RWPE1 (cell line): ENCODE measurements around the gene B3GALT6.

Experiments
- CTCF ChIA-PET: fragments of 350-600 bp; sonication (Branson Sonifier 250); formaldehyde crosslinking; extraction: SDS; loops from one replicate; lab custom pipeline; 2021; lab: Yijun Ruan, JAX
- POLR2A ChIA-PET: fragments of 400-600 bp; formaldehyde crosslinking; extraction: SDS; loops from one replicate; lab custom pipeline; 2020; ENCODE audit warnings: antibody characterized with exemption; ENCODE audit not compliant: low non-redundant PET; lab: Yijun Ruan, JAX
- DNase-seq: peaks from one replicate; pipeline ENCODE4 v3.0.0; 2012; ENCODE audit warnings: low spot score
- H3K27ac ChIP-seq: fragments of 450-650 bp; 2 replicates; pipeline ENCODE4 v1.5.1; 2017
- CTCF ChIP-seq: fragments of 450-650 bp; conservative IDR thresholded peaks from 2 replicates; pipeline ENCODE4 v1.5.1; 2017; ENCODE audit warnings: low read depth, mild to moderate bottlenecking

The B3GALT6 gene

GRCh38 chr1:1232208-1232795 lies at the start of gene B3GALT6:
B3GALT6 (plus strand) TSS chr1:1232237; CDS start chr1:1232279, 42 bp downstream.
- ChIA-PET POLR2A (no interaction called here), CTCF (no interaction called here)
- H3K27ac ChIP-seq = peak within 1 kb of the TSS; percentile 81
- DNase-seq = no peak
- no peak for TF ChIP-seq CTCF

GRCh38 chr1:1182491-1183220 lies 49.4 kb upstream of the B3GALT6 start:
- CTCF ChIA-PET = no interaction called here
- no peak for DNase-seq
- TF ChIP-seq CTCF = no peak
- POLR2A ChIA-PET = no interaction called here
- H3K27ac ChIP-seq = no peak overlapping the region

GRCh38 chr1:1183221-1183747 lies 48.8 kb upstream of the B3GALT6 start:
- no peak for TF ChIP-seq CTCF
- ChIA-PET POLR2A (no interaction called here), CTCF (no interaction called here)
- DNase-seq = no peak
- H3K27ac ChIP-seq = no peak overlapping the region

GRCh38 chr1:1183833-1184775 lies 47.9 kb upstream of the B3GALT6 start:
- ChIA-PET CTCF (no interaction called here), POLR2A (no interaction called here)
- no peak overlapping the region for H3K27ac ChIP-seq
- DNase-seq = no peak
- no peak for TF ChIP-seq CTCF

- no peak for DNase-seq
- ChIA-PET POLR2A (no interaction called here), CTCF (no interaction called here)
- H3K27ac ChIP-seq = no peak overlapping the region
- TF ChIP-seq CTCF = no peak
These were observed 46.8 kb upstream of the B3GALT6 start for GRCh38 chr1:1185101-1185765.
